Stomach (tissue), 19 donors: ENCODE measurements around the gene NUDT4B. TPM values are rescaled to one million over a fixed set of nuclear protein-coding genes. Genes with fewer than 3 reads are reported as not detected.
"Not testable (repeated sequence)": the region's sequence is repeated elsewhere in the genome, so short reads cannot be mapped to it uniquely, and the experiment has no call there.

ENCODE experiments used
- DNase-seq, 2 donors: peaks; one replicate each; pipeline versions ENCODE4 v3.0.0 to v3.0.0-alpha.2; 2013 to 2019
- H3K27ac ChIP-seq, 5 donors: fragments of 200-600 bp in 4 of 5; sonication (generic) in 4 of 5; one replicate each; pipeline ENCODE4 v1.5.1; 2013 to 2019; ENCODE audit warnings: mild to moderate bottlenecking in 1 of 5, moderate library complexity in 1 of 5
- H3K27me3 ChIP-seq, 3 donors: fragments of 200-600 bp; sonication (generic); one replicate each; pipeline ENCODE4 v1.5.1; 2017 to 2019; ENCODE audit warnings: mixed run types in 1 of 3
- H3K36me3 ChIP-seq, 4 donors: fragments of 200-600 bp; sonication (generic); 1 replicate in 3 of 4; 2 replicates in 1 of 4; pipeline ENCODE4 v1.5.1; 2016 to 2019
- H3K4me1 ChIP-seq, 4 donors: fragments of 200-600 bp; sonication (generic); one replicate each; pipeline ENCODE4 v1.5.1; 2016 to 2019
- H3K4me3 ChIP-seq, 4 donors: fragments of 200-600 bp; sonication (generic) in 3 of 4; one replicate each; pipeline ENCODE4 v1.5.1; 2016 to 2019; ENCODE audit warnings: mild to moderate bottlenecking in 1 of 4
- H3K9me3 ChIP-seq, 4 donors: fragments of 200-600 bp; sonication (generic); one replicate each; pipeline ENCODE4 v1.5.1; 2016 to 2019
- WGBS, 5 donors: extraction: QIAGEN DNeasy Blood & Tissue Kit in 3 of 5; methylation state at CpG; one replicate each; pipeline versions ENCODE4 v1.1.5 to v1.1.7; 2013 to 2018; 5-methylcytosine and 5-hydroxymethylcytosine counted together
- intact Hi-C: fragments of 100-400 bp; cut with DNase I; formaldehyde crosslinking; loops from one replicate; pipeline ENCODE4 v1.15.1; 2023; ENCODE audit warnings: low total_unique reads
- long read RNA-seq, 10 donors: transcript quantifications; one replicate each; lab custom pipeline, GENCODE V29; 2026
- polyA plus RNA-seq, 3 donors: library from polyadenylated mRNA; stranded (reverse); fragments of 200-250 nt; gene quantifications; one replicate each; pipeline ENCODE4 v1.2.3, GENCODE V29; 2013
- total RNA-seq, 5 donors: library from RNA; depleted of rRNA; stranded (reverse); fragments of >200 nt; gene quantifications; one replicate each; pipeline versions ENCODE4 v1.1.0 to v1.2.3, GENCODE V29; 2014 to 2016
- donor health status: healthy with polysubstance abuse.
- donor health status: Bipolar disorder and iron deficiency.
- donor health status: healthy.

Gene NUDT4B
- total RNA-seq = 1 to 10 TPM in 1 of 5 donors, not detected in 4; 9.4 TPM
- 1 to 10 TPM in 2 of 3 donors, under 1 TPM in 1; 0.30 to 3.5 (median 3.0) TPM for polyA plus RNA-seq
- long read RNA-seq, donor 1 = 0 reads
- long read RNA-seq, donor 2, partial matches to known transcripts = 0 of 2 reads
- long read RNA-seq, donor 2, other reads (novel, unspliced or antisense) = 0 of 2 reads
- long read RNA-seq, donor 3, partial matches to known transcripts = 0 of 1 reads
- long read RNA-seq, donor 3, other reads (novel, unspliced or antisense) = 0 of 1 reads
- long read RNA-seq, donor 4 = 0 reads
- long read RNA-seq, donor 5, partial matches to known transcripts = 0 of 1 reads
- long read RNA-seq, donor 5, other reads (novel, unspliced or antisense) = 0 of 1 reads
- long read RNA-seq, donor 6 = 0 reads
- long read RNA-seq, donor 7, partial matches to known transcripts = 0 of 4 reads
- long read RNA-seq, donor 7, other reads (novel, unspliced or antisense) = 0 of 4 reads
- long read RNA-seq, donor 8, transcript NUDT4B-201 (1 exons, 1,206 nt) = major isoform, 5 of 5 reads
- long read RNA-seq, donor 8, partial matches to known transcripts = 0 of 5 reads
- long read RNA-seq, donor 8, other reads (novel, unspliced or antisense) = 0 of 5 reads
- long read RNA-seq, donor 9, partial matches to known transcripts = 0 of 1 reads
- long read RNA-seq, donor 9, other reads (novel, unspliced or antisense) = 0 of 1 reads
- long read RNA-seq, donor 10 = 0 reads

DNA sequence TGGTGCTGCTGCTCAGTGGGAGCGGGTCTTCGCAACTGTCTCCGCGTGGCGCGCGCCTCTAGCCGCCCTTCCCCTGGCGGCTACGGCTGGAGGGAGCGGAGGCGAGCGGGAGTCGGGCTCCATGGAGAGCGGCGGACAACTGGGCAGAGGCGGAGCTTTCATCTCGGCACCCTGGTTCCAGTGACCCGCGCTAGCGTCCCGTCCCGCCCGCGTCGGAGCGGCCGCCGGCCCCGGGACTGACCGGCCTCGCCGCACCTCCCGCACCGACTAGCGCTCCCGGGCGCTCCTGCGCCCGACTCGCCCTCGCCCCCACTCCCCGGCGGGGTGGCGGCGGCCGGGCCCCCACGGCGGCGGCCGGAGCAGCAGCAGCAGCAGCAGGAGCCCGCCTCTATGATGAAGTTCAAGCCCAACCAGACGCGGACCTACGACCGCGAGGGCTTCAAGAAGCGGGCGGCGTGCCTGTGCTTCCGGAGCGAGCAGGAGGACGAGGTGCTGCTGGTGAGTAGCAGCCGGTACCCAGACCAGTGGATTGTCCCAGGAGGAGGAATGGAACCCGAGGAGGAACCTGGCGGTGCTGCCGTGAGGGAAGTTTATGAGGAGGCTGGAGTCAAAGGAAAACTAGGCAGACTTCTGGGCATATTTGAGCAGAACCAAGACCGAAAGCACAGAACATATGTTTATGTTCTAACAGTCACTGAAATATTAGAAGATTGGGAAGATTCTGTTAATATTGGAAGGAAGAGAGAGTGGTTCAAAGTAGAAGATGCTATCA, at the start of gene NUDT4B:
TSS of gene NUDT4B (plus strand) at position 212 of the 772 bp plus-strand sequence. CDS start at position 391, 179 bp downstream.
- H3K36me3 ChIP-seq, H3K4me1 ChIP-seq, H3K4me3 ChIP-seq, H3K9me3 ChIP-seq, intact Hi-C loops, DNase-seq, H3K27ac ChIP-seq, H3K27me3 ChIP-seq: not testable (repeated sequence)
- no CpG with 5 or more reads among the region's 68 CpGs for WGBS, 5 donors

- H3K27me3 ChIP-seq, H3K36me3 ChIP-seq, H3K4me1 ChIP-seq, H3K9me3 ChIP-seq, intact Hi-C loops, H3K27ac ChIP-seq, H3K4me3 ChIP-seq, DNase-seq: not testable (repeated sequence)
- no CpG with 5 or more reads among the region's 5 CpGs for whole genome bisulfite sequencing, 5 donors
Observed at GRCh38 chr1:148699357-148699756, 49.2 kb upstream of the NUDT4B start.

GRCh38 chr1:148702242-148702641, 46.3 kb upstream of the NUDT4B start:
- H3K36me3 ChIP-seq, H3K4me3 ChIP-seq, intact Hi-C loops, H3K27ac ChIP-seq, H3K9me3 ChIP-seq, DNase-seq, H3K27me3 ChIP-seq, H3K4me1 ChIP-seq: not testable (repeated sequence)
- WGBS, 5 donors = 83% methylated on average over 1 of the region's 1 CpG; no CpG with 5 or more reads in 4 of the 5 donors

- H3K9me3 ChIP-seq, H3K27me3 ChIP-seq, H3K27ac ChIP-seq, intact Hi-C loops, H3K4me1 ChIP-seq, H3K4me3 ChIP-seq, DNase-seq, H3K36me3 ChIP-seq: not testable (repeated sequence)
- WGBS, 5 donors = no CpG with 5 or more reads among the region's 5 CpGs
Observed at GRCh38 chr1:148703973-148704591, 44.5 kb upstream of the NUDT4B start.

DNA sequence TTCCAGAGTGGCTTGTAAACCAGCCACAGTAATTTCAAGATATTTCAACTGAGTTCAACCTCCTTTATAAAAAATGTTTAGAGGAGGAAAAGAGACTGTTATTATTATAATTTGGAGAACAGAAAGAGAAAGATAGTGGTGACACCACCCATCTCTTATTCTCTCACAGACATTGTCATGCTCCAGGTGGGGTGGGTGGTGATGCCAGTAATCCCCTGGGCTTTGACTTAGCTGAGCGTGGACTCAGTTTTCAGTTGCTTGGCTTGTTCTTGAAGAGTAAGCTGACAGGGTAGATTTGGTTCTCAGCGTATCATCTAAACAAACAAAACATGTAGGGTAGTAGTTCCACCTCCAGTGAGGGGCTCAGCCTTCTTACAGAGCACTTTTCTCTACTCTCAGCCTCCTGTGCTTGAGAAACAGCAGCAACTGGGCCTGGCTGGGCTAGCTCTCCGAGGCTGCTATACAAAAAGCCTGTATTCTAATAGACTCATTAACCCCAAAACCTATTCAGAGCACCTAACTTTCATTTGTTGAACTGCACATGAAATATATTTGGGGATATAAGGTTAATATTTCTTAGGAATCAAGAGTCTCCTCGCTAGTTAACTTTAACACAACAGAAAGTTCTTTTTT, 43.1 kb upstream of the NUDT4B start:
- H3K4me1 ChIP-seq, H3K27me3 ChIP-seq, intact Hi-C loops, H3K36me3 ChIP-seq, H3K27ac ChIP-seq, H3K9me3 ChIP-seq, DNase-seq, H3K4me3 ChIP-seq: not testable (repeated sequence)
- 69 to 94% (median 92%) methylated on average over 1 of the region's 4 CpGs; no CpG with 5 or more reads in 2 of the 5 donors for WGBS, 5 donors

DNA sequence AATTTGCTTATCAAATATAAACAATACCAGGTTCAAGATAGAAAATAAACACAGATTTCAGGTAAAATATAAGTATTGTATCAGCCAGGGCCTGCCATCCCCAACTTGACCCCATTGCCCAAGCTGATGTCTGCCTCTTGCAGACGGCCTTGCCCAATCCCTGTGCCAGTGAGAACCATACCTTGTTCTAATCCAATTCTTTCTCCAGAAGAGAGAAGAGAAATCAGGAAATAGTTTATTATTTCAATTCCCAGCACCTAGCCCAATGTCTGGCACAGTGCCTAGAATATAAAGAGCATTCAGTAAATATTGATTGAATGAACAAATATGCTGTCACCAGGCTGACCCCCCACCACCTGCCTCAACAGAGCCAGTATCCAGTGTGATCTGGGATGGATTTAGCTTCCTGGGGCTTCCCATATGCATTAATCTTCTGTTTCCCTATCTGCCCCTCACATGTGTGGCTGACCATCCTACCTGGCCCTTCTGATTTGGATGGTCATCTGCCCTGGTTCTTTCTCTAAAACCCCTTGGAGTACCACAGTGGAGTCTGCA, 39.7 kb upstream of the NUDT4B start:
- H3K27me3 ChIP-seq, H3K4me3 ChIP-seq, intact Hi-C loops, H3K4me1 ChIP-seq, DNase-seq, H3K9me3 ChIP-seq, H3K36me3 ChIP-seq, H3K27ac ChIP-seq: not testable (repeated sequence)
- WGBS, 5 donors = no CpG with 5 or more reads among the region's 1 CpG

DNA sequence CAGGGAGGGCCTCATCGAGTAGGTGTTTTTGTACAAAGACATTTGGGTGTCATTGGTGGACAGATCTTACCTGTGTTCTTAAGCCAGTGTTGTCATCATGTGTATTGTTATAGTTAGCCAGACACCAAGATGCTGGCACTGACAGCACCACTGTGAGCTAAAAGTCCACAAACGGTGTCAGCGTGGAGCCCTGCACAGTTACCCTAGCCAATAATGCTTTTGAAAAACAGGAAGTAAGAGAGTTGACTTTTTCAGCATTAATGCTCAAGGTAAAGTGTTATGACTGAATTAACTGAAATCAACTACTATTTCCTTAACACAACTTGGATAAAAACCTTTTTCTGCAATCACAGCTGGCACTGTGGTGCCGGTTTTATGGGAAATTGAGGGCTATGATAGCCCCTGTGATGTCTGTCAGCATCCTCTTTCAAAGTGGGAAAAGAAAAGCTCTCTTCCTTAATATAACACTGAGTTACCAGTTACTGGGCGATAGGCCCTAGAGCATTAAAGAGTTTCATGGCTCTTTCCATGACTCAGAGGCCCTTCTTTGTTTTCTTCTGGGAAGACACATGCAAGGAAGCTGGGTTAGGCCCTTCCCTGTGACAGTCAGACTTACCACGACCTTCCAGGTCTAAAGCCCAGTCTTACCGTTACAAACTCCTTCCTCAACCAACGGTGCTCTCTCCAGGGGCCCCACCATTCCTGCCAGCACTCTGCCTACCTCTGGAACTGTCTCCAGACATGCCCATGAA, 37.6 kb upstream of the NUDT4B start:
- H3K4me3 ChIP-seq, H3K27me3 ChIP-seq, H3K36me3 ChIP-seq, H3K27ac ChIP-seq, intact Hi-C loops, DNase-seq, H3K4me1 ChIP-seq, H3K9me3 ChIP-seq: not testable (repeated sequence)
- WGBS, 5 donors = no CpG with 5 or more reads among the region's 8 CpGs

DNA sequence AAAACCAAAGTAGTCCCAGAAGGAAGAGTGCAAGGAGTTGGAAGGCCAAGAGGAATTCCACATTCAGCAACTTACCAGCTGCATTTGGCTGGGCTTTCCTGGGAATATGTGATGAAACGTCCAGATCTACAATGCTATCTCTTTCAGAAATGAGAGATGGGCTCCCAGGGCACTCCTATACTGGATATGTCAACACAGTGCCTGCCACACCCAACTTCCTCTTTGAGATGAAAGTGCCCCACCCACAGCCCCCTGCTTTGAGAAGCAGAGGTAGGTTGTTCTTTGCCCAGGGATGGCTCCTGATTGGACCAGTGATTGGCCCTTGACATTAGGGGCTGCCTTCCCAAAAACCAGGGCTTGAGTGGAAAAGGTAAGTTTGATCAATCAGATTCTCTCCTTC, 36.2 kb upstream of the NUDT4B start:
- H3K4me3 ChIP-seq, H3K27me3 ChIP-seq, H3K4me1 ChIP-seq, H3K27ac ChIP-seq, H3K9me3 ChIP-seq, DNase-seq, intact Hi-C loops, H3K36me3 ChIP-seq: not testable (repeated sequence)
- WGBS, 5 donors = 0 to 58% (median 33%) methylated on average over 1 of the region's 1 CpG; no CpG with 5 or more reads in 2 of the 5 donors

- no CpG with 5 or more reads among the region's 3 CpGs for WGBS, 5 donors
- H3K27me3 ChIP-seq, H3K27ac ChIP-seq, H3K4me1 ChIP-seq, intact Hi-C loops, H3K4me3 ChIP-seq, H3K9me3 ChIP-seq, DNase-seq, H3K36me3 ChIP-seq: not testable (repeated sequence)
Observed at GRCh38 chr1:148715518-148715917, 33.1 kb upstream of the NUDT4B start.

DNA sequence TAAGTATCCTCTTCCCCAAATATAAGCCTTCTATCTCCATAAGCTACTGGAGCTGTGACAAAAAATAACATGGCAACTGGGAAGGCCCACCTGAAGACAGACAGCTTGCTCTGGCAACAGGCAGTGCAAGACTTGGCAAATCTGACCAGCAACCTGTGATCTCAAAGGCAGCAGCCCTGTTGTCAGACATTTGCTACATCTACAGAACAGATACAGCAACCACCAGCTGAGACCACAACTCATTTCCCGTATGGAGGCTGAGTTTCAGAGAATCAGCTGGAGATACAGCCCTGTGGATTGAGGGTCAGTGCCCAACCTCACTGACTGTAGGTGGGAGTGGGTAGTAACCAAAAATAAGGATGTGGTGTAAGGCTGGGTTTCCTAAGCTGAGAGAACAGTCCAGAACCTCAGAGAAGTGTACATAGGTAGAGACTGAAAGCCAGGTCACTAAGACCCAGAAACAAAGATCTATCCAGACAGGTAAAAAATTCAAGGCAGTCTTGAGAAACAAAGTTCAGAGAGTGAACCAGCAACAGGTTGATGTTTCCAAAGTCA, 31.5 kb upstream of the NUDT4B start:
- H3K4me3 ChIP-seq, H3K27ac ChIP-seq, DNase-seq, H3K36me3 ChIP-seq, H3K27me3 ChIP-seq, intact Hi-C loops, H3K9me3 ChIP-seq, H3K4me1 ChIP-seq: not testable (repeated sequence)
- WGBS, 5 donors = no CpG with 5 or more reads among the region's 1 CpG
